ENCODE measurements around the gene DYNC2I2. TPM values are rescaled to one million over a fixed set of nuclear protein-coding genes. Genes with fewer than 3 reads are reported as not detected.

DYNC2I2 gene
- total and polyA plus RNA-seq, 2 of the 4 experiments (the other 2 are of a cell fraction) = 33.7 to 37.1 TPM

GRCh38 chr9:128704356-128704670 is 47.7 kb upstream of the DYNC2I2 start:
- Histone ChIP-seq H3K4me2 (ENCODE audit: low read depth, low read length) (no peak overlapping the region), H2BK15ac (ENCODE audit: low read depth, low read length) (no peak overlapping the region), H4K8ac (ENCODE audit: low read depth in 2 of 2, low read length in 2 of 2) (no peak overlapping the region), H3K56ac (ENCODE audit: extremely low read depth, insufficient read depth, low read length) (no peak overlapping the region), H2AK9ac (replicated peaks; ENCODE audit: low read depth, low read length, poor library complexity) (peak overlapping the region; percentile 31), H3K4ac (ENCODE audit: low read depth, low read length) (no peak overlapping the region), H2BK20ac (ENCODE audit: low read depth, low read length) (no peak overlapping the region), H2BK5ac (ENCODE audit: low read depth, low read length, poor library complexity, severe bottlenecking) (no peak overlapping the region), H3K27ac (ENCODE audit: insufficient read depth, low read length) (no peak overlapping the region), H2BK120ac (ENCODE audit: low read depth, low read length) (no peak overlapping the region), H3K9ac (ENCODE audit: low read depth, low read length) (no peak overlapping the region), H3K9me1 (ENCODE audit: insufficient read depth, low read length) (peaks cover 9% of the 10 kb centered on the region), H3K79me1 (ENCODE audit: low read depth in 1 of 2, low read length in 2 of 2) (peaks cover 0 to 17% of the 10 kb centered on the region in 2 experiments; a peak in 3 of 4 replicates), H4K5ac (ENCODE audit: low read depth, low read length) (no peak overlapping the region), H2AK5ac (ENCODE audit: low read depth, low read length) (no peak overlapping the region), H3K4me1 (ENCODE audit: control insufficient read depth, insufficient read depth, low read length) (no peaks in the 10 kb centered on the region), H3K36me3 (ENCODE audit: control insufficient read depth, insufficient read depth, low read length) (no peaks in the 10 kb centered on the region), H3K18ac (ENCODE audit: low read depth, low read length) (no peak overlapping the region), H3K27me3 (ENCODE audit: control insufficient read depth, insufficient read depth, low read length) (no peaks in the 10 kb centered on the region), H2AFZ (replicated peaks; ENCODE audit: low read length, poor library complexity) (no peak overlapping the region), H4K20me1 (ENCODE audit: insufficient read depth, low read length) (no peaks in the 10 kb centered on the region), H4K91ac (ENCODE audit: insufficient read depth, low read depth, low read length) (no peak overlapping the region), H3K4me3 (ENCODE audit: insufficient read depth, low read depth, low read length) (no peak overlapping the region), H3K9me3 (ENCODE audit: control insufficient read depth, insufficient read depth, low read length) (no peaks in the 10 kb centered on the region), H3K14ac (replicated peaks; ENCODE audit: low read depth, low read length) (no peak overlapping the region), H3K23ac (ENCODE audit: low read depth, low read length) (no peak overlapping the region)
- in situ Hi-C loops (cut with MboI; ENCODE audit: low sequenced_read_pairs) = no loop called here
- WGBS, 2 experiments (ENCODE audit: extremely low coverage in 2 of 2, insufficient read length in 1 of 2) = 83% methylated on average over 1 of the region's 5 CpGs; no CpG with 5 or more reads in 1 of the 2 experiments
- dilution Hi-C loops (cut with HindIII; ENCODE audit: low sequenced_read_pairs, unreplicated experiment) = no loop called here
- DNase-seq (no peak), ATAC-seq (ENCODE audit: low read depth) (no peak)
- POLR2A ChIA-PET (ENCODE audit: unreplicated experiment) = no interaction called here
- no peak for TF ChIP-seq FOS (IDR thresholded peaks at IDR 0.05; ENCODE audit: low read depth, low read length)
- no peak for TF ChIP-seq USF2 (IDR thresholded peaks at IDR 0.05; ENCODE audit: low read depth, low read length)
- TF ChIP-seq BHLHE40 (IDR thresholded peaks at IDR 0.05; ENCODE audit: low read depth, low read length) = no peak
- no peak for TF ChIP-seq CTCF (conservative IDR thresholded peaks at IDR 0.05; ENCODE audit: low read depth, low read length)
- TF ChIP-seq RFX5 (IDR thresholded peaks at IDR 0.05; ENCODE audit: low read depth, low read length) = no peak
- TF ChIP-seq NFE2L2 (IDR thresholded peaks at IDR 0.05; ENCODE audit: low read depth, low read length) = no peak
- no TSS peak for BruUV-seq (replicated peaks)
- intact Hi-C loops (cut with micrococcal nuclease) = no loop called here
- CTCF ChIA-PET = no interaction called here
